Activated effector memory CD4-positive, alpha-beta T cell treated with anti-CD3 and anti-CD28 coated beads, Interleukin-2, amount 50 U/mL, for 16 hours (primary cell): ENCODE data around the gene PPP1R16B.

Source experiments
- DNase-seq: peaks from one replicate; pipeline ENCODE4 v3.0.0-alpha.2; 2020

Gene PPP1R16B

DNA sequence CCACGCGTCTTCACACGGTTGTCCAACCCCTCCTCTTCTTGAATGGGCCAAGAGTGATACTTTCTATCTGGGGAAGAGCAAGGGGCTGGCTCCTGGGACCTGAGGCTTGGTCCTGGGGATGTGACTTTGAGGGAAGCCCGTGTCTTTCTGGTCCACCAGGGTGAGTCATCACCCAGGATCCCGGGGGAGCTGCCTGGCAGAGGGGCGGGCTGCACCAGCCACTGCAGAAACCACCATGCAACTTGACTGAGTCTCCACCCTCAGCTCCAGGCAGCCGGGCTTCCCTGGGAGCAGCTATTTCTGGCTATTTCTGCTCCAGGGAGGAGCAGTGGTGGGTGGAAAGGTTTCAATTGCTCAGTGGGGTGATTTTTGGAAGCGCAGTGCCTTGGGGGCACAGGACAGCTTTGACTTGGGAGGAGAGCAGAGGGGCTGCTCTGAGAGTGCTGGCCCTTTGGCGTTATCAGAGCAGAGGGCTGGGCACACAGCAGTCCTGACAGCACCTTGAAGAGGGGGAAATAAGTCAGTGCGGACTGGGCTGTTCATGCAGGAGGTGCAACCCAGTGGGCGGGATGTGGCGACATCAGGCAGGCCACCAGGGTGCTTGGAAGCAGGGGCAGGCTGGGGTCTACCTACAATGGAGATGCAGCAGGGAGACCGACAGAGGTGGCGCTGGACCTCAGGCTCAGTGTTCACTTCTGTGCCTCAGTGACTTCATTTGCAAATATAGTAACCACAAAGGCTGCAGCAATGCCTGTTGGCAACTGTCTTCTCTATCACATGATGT is 75.6 kb downstream of the PPP1R16B start:
- DNase-seq = peak; percentile 60

DNA sequence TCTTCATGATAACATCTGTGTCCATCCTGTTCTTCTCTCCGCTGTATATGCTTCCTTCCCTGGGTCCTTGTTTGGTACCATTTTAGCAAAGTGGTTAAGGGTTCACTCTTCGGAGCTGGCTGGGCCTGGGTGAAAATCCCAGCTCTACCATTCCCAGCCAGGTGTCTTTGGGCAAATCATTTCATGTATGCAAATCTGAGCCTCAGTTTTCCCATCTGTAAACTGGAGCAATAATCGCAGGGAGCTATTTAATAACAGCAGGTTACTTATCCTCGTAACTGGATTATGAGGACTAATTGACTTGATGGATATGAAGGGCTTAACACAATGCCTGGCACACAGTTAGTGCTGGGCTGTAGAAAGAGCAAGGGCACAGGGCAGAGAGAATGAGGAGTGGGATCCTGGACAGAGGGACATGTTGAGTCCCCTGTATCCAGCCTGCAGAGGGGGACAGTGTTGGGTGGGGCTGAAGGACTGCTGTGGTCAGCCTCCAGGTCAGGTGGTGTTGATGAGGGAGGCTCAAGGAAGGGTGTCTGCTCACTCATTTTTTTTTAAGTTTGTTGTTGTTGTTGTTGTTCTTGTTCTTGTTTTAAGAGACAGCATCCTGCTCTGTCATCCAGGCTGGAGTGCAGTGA is 76.4 kb downstream of the PPP1R16B start:
- no peak for DNase-seq

DNA sequence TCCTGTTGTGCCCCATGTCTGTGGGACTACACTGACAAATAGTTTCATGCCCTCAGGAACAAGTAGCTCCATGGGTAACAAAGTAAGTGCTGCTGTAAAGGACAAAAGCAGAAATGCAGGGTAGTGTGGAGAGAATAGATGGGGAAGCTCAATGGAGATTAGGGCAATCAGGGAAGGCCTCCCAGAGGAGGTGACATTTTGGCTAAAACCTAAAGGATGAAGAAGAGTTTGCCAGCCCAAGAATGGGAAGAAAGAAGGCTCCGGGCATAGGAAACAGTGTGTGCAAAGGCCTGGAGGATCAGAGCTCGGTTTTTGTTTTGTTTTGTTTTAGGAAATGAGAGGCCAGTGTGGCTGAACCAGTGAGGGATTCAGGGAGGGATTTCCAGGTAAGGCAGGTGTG is 77.1 kb downstream of the PPP1R16B start:
- no peak for DNase-seq

DNA sequence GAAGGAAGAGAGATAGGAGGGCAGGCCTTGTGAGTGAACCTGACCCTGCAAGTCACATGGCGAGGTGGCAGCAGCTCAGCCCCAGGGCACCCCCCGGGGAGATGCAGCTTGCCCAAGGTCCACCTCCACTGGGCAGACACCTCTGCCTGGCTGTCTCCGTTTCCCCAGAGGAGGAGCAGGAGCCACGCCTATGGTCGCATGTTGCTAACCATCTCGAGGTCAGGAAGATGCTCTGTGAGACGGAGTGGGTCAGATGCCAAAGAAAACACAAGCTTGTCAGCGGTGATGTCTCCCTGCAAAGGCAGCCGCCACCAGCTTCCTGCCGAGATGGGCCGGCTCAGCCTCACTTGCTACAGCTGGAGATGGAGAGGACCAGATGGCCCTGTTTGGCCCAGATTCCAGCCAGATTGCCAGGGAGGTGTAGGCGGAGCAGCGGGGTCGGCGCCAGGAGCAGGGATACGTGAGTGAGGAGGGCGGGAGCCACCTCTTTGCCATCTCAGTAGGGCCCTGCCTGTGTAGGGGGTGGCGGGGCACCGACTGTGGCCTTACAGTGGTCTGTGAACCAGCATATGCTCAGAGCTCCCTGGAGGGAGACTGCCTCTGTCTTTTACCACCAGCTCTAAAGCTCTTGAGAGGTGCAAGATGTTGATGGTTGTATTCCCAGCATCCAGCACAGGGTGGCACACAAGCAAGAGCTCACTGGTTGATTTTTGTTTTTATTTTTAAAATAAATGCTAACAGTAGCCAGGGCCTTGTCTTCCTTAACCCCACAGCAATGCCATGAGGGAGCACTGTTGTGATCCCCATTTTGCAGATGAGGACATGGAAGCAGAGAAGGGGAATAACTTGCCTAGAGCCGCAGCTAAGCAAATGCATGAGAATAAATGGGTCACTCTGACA is 77.8 kb downstream of the PPP1R16B start:
- DNase-seq = no peak

DNA sequence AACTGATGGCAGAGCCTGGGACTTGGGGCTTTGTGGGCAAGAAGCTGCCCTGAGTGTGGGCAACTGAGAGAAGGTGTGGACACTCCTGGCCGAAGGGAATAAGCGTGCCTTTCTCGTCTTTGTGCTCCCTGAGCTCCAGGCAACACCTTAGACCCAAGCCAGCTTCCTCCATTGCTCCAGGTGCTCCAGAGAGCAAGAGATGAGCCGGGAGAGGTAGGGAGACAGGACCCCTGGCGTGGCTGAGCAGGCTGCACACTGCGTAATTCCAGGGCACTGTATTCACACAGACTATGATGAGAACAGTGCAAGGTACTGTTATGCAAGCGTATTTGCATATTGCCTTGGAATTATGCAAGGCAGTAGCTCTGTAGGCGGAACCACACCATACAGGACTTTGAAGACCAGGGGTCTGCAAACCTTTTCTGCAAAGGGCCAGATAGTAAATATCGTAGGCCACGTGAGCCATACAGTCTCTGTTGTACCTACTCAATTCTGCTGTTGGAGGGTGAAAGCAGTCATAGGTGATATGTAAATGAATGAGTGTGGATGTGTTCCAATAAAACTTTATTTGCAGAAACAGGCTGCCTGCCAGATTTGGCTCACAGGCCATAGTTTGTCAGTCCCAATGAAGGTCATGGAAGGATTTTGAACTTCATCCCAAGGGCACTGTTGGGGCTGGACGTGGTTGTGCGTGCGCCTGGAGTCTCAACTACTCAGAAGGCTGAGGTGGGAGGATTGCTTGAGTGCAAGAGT is 78.7 kb downstream of the PPP1R16B start:
- no peak for DNase-seq

DNA sequence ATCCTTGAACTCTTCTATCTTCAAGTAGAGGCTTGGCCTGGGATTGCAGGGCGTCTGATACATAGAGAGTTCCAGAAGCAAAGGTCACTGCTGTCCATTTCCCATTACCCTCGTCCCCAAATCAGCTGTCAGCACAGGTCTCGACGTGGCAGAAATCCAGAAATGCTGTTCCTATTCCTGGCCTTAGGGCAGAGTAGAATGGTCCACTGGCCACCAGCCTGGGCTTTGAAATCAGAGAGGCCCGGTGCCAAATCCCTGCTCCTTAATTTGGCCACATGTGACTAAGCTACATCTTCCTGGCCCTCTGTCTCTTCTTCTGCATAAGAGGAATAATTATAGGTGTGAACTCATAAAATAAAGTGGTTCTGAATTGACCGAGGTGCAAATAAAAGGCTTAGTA is 79.9 kb downstream of the PPP1R16B start:
- DNase-seq = no peak

DNA sequence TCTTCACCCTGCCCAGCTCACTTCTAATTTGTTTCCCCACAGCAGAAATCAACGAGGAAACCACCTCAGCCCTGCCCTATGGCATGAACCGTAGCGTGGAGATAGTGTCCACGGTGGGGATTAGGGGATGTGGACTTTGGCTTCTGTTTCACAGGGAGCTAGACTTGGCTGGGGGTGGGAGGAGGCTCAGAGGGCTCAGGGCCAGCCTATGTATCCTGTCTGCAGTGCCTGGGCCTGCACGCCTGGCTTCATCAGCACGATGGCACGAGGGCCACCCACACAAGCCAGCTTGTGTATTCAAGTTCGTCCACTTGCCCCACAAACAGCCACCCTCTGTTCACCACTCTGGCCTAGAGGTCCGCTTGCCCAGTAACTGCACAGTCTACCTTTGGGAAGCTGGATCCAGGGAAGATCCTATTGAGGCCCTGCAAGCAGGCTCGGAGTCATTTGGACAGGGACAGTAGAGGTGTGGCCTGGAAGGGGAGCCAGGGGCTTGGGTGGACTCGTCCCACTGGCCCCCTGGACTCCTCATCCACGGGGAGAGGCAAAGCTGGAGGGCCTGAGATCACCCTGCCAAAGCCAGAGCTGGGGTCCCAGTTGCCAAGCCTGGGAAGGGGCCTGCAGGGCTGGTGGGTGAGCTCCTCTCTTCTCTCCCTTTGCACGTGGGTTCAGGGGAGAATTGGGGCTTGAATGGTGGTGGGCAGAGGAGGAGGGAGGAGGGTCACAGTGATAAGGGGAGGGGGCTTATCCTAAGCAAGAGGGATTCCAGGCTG is 82.7 kb downstream of the PPP1R16B start:
- DNase-seq = no peak

DNA sequence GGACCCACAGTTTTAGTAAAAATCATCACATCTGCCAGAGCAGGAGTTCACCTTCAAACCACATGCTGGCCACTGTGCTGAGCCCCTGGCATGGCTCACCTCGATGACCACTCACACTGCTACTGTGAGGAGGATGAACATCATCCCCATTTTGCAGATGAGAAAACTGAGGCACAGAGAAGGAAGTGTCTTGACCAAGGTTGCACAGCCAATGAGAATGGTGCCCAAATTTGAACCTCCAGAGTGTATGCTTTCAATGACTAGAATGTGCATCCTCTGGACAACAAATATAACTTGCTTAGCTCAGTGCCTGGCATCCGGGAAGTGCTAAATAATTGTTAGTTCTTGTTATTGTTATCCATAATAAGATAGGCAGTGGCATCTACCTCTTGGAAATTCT is 83.6 kb downstream of the PPP1R16B start:
- DNase-seq = no peak

DNA sequence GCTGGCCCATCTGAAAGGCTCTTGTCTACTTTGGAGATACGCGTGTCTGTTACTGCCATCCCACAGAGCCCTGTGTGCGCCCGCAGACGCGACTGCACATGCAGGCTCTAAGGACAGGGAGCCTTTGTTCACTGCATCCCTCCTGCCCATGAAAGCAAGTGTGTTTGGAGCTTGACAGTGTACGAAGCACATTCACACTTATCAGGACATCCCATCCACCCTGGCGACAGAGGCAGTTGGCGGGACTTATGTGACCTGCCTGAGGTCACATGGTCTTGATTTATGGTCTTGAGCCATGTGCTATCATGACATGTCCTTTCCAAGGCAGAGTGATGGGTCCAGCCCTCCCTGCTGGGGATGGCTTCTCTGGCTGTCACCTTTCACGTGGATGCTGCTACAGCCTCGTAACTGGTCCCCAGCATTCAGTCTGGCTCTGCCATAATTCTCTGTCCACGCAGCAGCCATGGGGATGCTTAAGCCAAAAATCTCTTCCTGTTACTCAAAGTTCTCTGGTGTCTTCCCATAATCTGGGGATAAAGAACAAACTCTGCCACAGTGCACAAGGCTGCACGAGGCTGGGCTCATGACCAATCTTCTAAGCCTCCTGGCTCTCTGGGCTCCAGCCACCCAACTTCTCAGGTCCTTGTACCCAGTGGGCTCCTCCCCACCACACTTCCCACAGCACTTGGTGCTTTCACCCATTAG is 84.4 kb downstream of the PPP1R16B start:
- DNase-seq = no peak

DNA sequence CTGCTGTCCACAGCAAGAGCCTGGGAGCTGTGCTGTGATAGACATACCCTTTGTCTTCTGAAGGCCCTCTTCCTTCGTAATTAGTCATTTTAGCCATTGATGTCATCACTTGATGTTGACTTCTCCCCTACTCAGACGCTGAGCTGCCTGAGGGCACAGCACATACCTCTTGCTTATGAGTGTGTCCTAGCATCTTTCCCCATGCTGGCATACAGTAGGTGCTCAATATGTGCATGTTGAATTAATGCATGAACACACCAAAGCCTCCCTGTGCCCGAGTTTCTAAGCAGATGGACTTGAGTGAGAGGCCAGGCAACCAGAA is 85.0 kb downstream of the PPP1R16B start:
- DNase-seq = no peak

DNA sequence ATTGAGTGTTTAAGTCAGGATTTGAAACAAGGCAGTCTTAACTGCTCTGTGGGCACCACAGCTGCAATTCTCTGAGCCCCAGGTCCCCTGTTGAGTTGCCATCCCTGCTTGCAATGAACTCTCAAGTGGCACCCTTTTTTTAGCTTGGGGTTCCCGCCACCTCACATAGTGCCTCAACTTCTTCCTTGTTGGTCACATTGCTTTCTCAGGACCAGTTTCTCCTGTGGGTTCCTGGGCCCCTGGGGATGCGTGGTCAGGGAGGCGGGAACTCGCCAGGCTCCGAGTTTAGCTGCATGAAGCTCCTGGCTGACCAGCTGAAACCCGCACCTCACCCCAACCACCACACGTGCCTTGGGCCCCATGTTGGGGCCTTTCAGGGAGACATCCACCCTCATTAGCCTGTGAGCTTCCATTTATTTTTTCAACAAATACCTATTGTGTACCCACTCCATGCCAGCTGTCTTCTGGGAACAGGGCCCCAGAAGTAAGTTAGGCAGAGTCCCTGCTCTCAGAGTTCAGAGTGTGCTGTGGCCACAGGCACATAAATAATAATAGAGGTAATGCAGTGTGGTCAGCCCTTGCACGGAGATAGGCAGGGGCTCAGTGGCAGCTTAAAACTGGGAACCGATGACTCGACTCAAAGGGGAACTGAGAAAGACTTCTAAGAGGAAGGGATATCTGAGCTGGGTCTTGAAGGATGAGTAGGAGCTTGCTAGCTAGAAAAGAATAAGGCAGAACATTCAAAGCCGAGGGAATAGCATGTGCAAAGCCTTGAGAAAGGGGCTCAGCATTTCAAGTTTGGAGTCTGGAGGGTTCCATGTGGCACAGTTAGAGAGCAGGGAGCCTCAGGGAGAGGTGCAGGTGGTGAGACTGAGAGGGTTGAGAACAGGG is 86.8 kb downstream of the PPP1R16B start:
- DNase-seq = no peak

DNA sequence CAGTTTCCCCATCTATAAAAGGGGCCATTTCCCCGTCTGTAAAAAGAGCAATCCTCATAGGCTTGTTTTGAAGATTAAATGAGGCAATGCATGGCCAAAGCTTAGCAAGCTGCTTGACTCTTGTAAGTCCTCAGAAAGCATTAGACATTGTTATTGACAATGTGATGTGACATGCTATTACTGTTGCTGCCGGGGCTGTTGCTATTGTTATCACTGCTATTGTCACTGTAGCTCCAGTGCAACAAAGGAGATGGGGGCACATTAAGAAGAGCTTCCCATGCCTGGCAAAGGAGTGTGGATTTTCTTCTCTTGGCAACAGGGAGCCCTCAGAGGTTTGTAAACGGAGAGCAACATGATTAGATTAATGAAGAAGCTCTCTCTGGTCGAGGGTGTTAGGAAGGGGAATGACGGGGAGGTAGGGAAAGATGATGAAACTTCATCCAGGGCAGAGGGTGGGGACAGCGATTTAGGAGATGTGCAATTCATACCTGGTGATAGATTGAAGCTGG is 87.6 kb downstream of the PPP1R16B start:
- DNase-seq = no peak

DNA sequence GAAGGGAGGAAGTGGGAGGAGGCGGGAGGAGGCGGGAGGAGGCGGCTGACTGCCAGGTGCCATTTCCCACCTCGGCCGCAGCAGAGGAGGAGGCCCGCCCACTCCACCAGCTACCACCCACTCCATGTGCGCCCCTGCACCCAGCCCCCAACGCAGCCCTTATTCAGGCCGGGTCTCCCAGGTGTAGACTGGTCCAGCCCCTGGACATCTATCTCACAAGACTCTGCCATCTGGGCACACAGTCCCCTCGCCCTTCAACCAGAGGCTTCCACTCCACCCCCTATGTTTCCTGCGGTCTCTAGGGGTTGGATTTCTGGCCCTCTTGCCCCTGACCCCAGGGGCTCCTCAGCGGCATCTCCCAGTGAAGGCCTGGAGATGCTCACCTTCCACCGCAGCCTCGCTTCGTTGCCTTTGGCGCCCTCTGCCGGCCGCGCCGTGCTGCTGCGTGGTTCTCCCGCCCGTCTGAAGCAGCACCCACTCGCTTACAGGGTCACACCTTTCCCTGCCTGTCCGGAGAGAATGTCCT is 88.1 kb downstream of the PPP1R16B start:
- peak; percentile 94 for DNase-seq

DNA sequence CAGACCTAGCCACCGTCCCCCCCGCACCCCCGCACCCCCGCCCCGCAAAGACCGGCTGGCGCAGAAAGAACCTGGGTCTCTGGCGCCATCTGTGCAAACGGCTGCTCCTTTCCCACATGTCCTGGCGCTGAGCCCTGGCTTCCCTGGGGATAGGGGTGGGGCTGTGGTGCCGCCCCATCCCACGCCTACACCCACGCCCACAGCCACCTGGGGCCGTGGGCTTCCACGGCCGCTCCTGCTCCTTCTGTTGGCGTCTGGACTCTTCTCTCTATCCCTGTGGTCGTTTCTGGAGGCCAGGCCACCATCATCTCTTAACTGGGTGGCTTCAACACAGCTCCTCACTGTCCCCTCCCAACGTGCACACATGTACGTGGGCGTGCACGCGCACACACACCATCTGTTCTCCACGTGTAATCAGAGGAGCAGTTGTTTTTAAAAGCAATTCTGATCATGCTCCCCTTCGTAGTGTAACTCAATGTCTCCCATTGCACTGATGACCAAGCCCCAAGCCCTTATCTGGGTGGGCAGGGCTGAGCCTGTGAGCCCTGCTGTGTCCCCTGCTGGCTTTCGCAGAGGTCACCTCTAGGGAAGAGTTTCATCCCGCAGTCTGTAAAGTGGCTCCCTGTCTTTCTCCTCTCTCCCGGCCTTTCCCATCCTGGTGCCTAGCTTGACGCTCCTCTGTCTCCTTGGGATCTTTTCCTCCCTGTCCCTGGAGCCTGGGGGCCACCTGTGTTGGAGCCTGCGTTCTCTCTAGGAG is 88.8 kb downstream of the PPP1R16B start:
- DNase-seq = no peak

DNA sequence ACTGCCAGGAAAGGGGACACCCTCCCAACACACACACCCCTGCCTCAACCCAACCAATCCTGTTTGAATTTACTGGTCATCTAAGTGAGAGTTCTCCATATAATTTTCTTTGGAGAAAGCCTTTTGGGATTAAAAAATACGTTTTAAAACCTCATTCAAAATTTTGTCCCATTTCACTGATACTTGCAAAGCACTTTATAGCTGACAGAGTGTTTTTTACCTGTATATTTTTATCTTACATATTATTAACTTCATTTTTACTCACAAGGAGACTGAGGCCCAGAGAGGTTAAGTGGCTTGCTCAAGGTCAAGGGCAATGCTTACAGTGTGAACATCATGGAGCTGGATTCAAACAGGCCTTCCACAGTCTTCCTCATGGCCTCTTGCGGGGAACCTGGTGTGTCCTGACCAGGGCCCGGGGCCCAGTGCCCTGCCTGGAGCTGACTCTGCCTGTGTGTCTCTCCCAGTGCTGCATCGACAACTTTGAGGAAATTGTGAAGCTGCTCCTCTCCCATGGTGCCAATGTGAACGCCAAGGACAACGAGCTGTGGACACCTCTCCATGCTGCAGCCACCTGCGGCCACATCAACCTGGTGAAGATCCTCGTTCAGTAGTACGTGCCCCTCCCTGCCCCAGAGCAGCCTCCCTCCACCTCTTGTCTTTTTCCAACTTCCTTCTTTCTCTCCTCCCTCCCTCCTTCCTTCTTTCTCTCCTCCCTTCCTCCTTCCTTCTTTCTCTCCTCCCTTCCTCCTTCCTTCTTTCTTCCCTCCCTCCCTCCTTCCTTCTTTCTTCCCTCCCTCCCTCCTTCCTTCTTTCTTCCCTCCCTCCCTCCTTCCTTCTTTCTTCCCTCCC is 89.8 kb downstream of the PPP1R16B start:
- no peak for DNase-seq

DNA sequence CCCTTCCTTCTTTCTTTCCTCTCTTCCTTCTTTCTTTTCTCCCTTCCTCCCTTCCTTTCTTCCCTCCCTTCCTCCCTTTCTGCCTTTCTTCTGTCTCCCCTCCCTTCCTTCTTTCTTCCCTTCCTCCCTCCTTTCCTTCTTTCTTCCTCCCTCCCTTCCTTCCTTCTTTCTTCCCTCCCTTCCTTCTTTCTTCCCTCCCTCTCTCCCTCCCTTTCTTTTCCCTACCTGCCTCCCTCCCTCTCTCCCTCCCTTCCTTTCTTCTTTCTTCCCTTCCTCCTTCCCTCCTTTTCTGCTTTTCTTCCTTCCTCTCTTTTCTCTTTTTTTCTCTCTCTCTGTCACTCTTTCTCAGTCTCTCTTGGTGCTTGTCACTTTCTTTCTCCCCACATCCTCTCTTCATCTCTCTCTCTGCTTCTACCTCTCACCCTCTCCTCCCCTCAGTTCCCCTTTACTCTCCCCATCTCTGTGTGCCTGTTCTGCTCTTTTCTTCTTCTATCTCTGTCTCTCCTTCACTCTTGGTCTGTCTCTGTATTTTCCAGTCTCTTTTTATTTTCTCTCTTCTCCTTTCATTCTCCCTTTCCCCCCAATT is 90.6 kb downstream of the PPP1R16B start:
- DNase-seq = no peak

DNA sequence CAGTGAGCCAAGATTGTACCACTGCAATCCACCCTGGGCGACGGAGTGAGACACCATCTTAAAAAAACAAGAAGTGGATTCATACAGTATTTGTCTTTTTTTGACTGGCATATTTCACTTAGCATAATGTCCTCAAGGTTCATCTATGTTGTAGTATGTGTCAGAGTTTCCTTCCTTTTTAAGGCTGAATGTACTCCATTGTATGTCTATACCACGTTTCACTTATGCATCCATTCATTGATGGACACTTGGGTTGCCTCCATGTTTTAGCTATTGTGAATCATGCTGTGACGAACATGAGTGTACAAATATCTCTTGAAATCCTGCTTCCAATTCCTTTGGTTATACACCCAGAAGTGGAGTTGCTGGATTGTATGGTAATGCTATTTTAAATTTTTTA is 91.8 kb downstream of the PPP1R16B start:
- DNase-seq = no peak

DNA sequence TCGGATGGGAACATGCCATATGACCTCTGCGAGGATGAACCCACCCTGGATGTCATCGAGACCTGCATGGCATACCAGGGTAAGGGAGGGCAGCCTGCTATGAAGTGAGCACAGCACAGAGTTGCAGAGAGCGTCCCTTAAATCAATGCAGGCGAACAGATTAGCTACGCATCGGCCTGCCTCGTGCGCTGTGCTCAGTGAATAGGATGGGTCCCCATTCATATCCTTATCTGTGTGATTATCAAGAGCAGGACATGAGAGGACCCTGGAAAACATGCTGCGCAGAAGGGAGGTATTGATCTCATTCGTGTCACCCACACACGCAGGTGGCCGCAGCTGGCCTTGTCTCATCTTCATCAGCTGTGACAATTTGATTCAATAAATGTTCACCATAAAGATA is 95.1 kb downstream of the PPP1R16B start:
- DNase-seq = peak; percentile 44
